Measurements from ENCODE around the gene PPP2R5A.

DNA sequence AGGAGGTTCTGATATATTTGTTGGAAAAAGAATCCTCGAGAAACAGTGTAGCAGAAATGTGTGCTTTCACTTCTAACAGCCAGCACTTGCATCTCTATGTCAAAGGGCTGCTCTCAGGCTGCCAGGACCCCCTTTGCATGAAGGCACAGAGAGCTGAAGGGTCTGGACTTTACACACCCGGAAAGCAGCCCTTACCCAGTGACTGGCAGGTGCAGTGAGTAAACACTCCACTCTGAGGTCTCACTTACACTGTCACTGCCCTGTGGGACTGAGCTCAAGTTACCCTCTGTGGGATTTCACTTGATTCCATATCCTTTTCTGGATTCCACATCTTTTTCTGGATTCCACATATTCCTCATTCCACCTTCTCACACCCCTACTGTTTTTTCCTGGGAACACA lies 40.8 kb upstream of the PPP2R5A start:
- TF ChIP-seq, protein P1, sequence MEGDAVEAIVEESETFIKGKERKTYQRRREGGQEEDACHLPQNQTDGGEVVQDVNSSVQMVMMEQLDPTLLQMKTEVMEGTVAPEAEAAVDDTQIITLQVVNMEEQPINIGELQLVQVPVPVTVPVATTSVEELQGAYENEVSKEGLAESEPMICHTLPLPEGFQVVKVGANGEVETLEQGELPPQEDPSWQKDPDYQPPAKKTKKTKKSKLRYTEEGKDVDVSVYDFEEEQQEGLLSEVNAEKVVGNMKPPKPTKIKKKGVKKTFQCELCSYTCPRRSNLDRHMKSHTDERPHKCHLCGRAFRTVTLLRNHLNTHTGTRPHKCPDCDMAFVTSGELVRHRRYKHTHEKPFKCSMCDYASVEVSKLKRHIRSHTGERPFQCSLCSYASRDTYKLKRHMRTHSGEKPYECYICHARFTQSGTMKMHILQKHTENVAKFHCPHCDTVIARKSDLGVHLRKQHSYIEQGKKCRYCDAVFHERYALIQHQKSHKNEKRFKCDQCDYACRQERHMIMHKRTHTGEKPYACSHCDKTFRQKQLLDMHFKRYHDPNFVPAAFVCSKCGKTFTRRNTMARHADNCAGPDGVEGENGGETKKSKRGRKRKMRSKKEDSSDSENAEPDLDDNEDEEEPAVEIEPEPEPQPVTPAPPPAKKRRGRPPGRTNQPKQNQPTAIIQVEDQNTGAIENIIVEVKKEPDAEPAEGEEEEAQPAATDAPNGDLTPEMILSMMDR (IDR thresholded peaks at IDR 0.05): no peak
- no peak for TF ChIP-seq POLR2A (IDR thresholded peaks at IDR 0.05)
- TF ChIP-seq POLR2AphosphoS5 (IDR thresholded peaks at IDR 0.05): no peak
- no peak for TF ChIP-seq EP300 (IDR thresholded peaks at IDR 0.05)
